ENCODE measurements around the gene PCED1B. TPM values are rescaled to one million over a fixed set of nuclear protein-coding genes. Genes with fewer than 3 reads are reported as not detected.

PCED1B gene
- total and polyA plus RNA-seq, 4 donors, result 0.55 to 3.6 (median 1.9) TPM

GRCh38 chr12:47131011-47131410, 51.6 kb downstream of the PCED1B start:
- no peak for DNase-seq (ENCODE audit: low read depth in 4 of 6, low spot score in 6 of 6)
- H3K27ac ChIP-seq (ENCODE audit: low read depth, low read length), result no peak overlapping the region
- no peak overlapping the region for H3K4me3 ChIP-seq (ENCODE audit: low read depth, low read length)
- H3K27me3 ChIP-seq (ENCODE audit: control insufficient read depth, insufficient read depth, low read length), result no peaks in the 10 kb centered on the region
- H3K4me1 ChIP-seq (ENCODE audit: control insufficient read depth, insufficient read depth, low read length), result no peaks in the 10 kb centered on the region
- H3K9me3 ChIP-seq (ENCODE audit: control insufficient read depth, insufficient read depth, low read length), result no peaks in the 10 kb centered on the region
- H3K36me3 ChIP-seq (ENCODE audit: control insufficient read depth, insufficient read depth, low read length), result no peaks in the 10 kb centered on the region
- WGBS (ENCODE audit: insufficient coverage), result no CpG with 5 or more reads among the region's 5 CpGs

- Histone ChIP-seq H3K9me3 (ENCODE audit: control insufficient read depth, insufficient read depth, low read length) (no peaks in the 10 kb centered on the region), H3K4me3 (ENCODE audit: low read depth, low read length) (no peak overlapping the region), H3K36me3 (ENCODE audit: control insufficient read depth, insufficient read depth, low read length) (no peaks in the 10 kb centered on the region), H3K4me1 (ENCODE audit: control insufficient read depth, insufficient read depth, low read length) (no peaks in the 10 kb centered on the region), H3K27ac (ENCODE audit: low read depth, low read length) (no peak overlapping the region), H3K27me3 (ENCODE audit: control insufficient read depth, insufficient read depth, low read length) (no peaks in the 10 kb centered on the region)
- no peak for DNase-seq (ENCODE audit: low read depth in 4 of 6, low spot score in 6 of 6)
- 100% methylated on average over 1 of the region's 3 CpGs for WGBS (ENCODE audit: insufficient coverage)
These were observed 54.6 kb downstream of the PCED1B start for GRCh38 chr12:47134005-47134404.

GRCh38 chr12:47135578-47135977, 56.2 kb downstream of the PCED1B start:
- Histone ChIP-seq H3K27ac (ENCODE audit: low read depth, low read length) (no peak overlapping the region), H3K36me3 (ENCODE audit: control insufficient read depth, insufficient read depth, low read length) (no peaks in the 10 kb centered on the region), H3K4me3 (ENCODE audit: low read depth, low read length) (no peak overlapping the region), H3K9me3 (ENCODE audit: control insufficient read depth, insufficient read depth, low read length) (no peaks in the 10 kb centered on the region), H3K27me3 (ENCODE audit: control insufficient read depth, insufficient read depth, low read length) (no peaks in the 10 kb centered on the region), H3K4me1 (ENCODE audit: control insufficient read depth, insufficient read depth, low read length) (no peaks in the 10 kb centered on the region)
- no peak for DNase-seq (ENCODE audit: low read depth in 4 of 6, low spot score in 6 of 6)
- WGBS (ENCODE audit: insufficient coverage), result 86% methylated on average over 4 of the region's 7 CpGs

GRCh38 chr12:47139000-47139681, 59.7 kb downstream of the PCED1B start:
- 92% methylated on average over 1 of the region's 2 CpGs for WGBS (ENCODE audit: insufficient coverage)
- Histone ChIP-seq H3K36me3 (ENCODE audit: control insufficient read depth, insufficient read depth, low read length) (no peaks in the 10 kb centered on the region), H3K27me3 (ENCODE audit: control insufficient read depth, insufficient read depth, low read length) (no peaks in the 10 kb centered on the region), H3K9me3 (ENCODE audit: control insufficient read depth, insufficient read depth, low read length) (no peaks in the 10 kb centered on the region), H3K27ac (ENCODE audit: low read depth, low read length) (no peak overlapping the region), H3K4me3 (ENCODE audit: low read depth, low read length) (no peak overlapping the region), H3K4me1 (ENCODE audit: control insufficient read depth, insufficient read depth, low read length) (no peaks in the 10 kb centered on the region)
- DNase-seq (ENCODE audit: low read depth in 4 of 6, low spot score in 6 of 6), result no peak

GRCh38 chr12:47141459-47141858, 62.0 kb downstream of the PCED1B start:
- Histone ChIP-seq H3K27me3 (ENCODE audit: control insufficient read depth, insufficient read depth, low read length) (no peaks in the 10 kb centered on the region), H3K9me3 (ENCODE audit: control insufficient read depth, insufficient read depth, low read length) (no peaks in the 10 kb centered on the region), H3K4me3 (ENCODE audit: low read depth, low read length) (no peak overlapping the region), H3K36me3 (ENCODE audit: control insufficient read depth, insufficient read depth, low read length) (no peaks in the 10 kb centered on the region), H3K27ac (ENCODE audit: low read depth, low read length) (no peak overlapping the region), H3K4me1 (ENCODE audit: control insufficient read depth, insufficient read depth, low read length) (no peaks in the 10 kb centered on the region)
- no peak for DNase-seq (ENCODE audit: low read depth in 4 of 6, low spot score in 6 of 6)

- no CpG with 5 or more reads among the region's 2 CpGs for WGBS (ENCODE audit: insufficient coverage)
- no peaks in the 10 kb centered on the region for H3K9me3 ChIP-seq (ENCODE audit: control insufficient read depth, insufficient read depth, low read length)
- H3K4me3 ChIP-seq (ENCODE audit: low read depth, low read length), result no peak overlapping the region
- no peak for DNase-seq (ENCODE audit: low read depth in 4 of 6, low spot score in 6 of 6)
- H3K36me3 ChIP-seq (ENCODE audit: control insufficient read depth, insufficient read depth, low read length), result no peaks in the 10 kb centered on the region
- H3K27me3 ChIP-seq (ENCODE audit: control insufficient read depth, insufficient read depth, low read length), result no peaks in the 10 kb centered on the region
- H3K4me1 ChIP-seq (ENCODE audit: control insufficient read depth, insufficient read depth, low read length), result no peaks in the 10 kb centered on the region
- no peak overlapping the region for H3K27ac ChIP-seq (ENCODE audit: low read depth, low read length)
These were observed 65.3 kb downstream of the PCED1B start for GRCh38 chr12:47144769-47145168.

GRCh38 chr12:47145188-47145587, 65.8 kb downstream of the PCED1B start:
- Histone ChIP-seq H3K36me3 (ENCODE audit: control insufficient read depth, insufficient read depth, low read length) (no peaks in the 10 kb centered on the region), H3K27ac (ENCODE audit: low read depth, low read length) (no peak overlapping the region), H3K27me3 (ENCODE audit: control insufficient read depth, insufficient read depth, low read length) (no peaks in the 10 kb centered on the region), H3K4me1 (ENCODE audit: control insufficient read depth, insufficient read depth, low read length) (no peaks in the 10 kb centered on the region), H3K4me3 (ENCODE audit: low read depth, low read length) (no peak overlapping the region), H3K9me3 (ENCODE audit: control insufficient read depth, insufficient read depth, low read length) (no peaks in the 10 kb centered on the region)
- DNase-seq (ENCODE audit: low read depth in 4 of 6, low spot score in 6 of 6), result no peak
- 88% methylated on average over 1 of the region's 4 CpGs for WGBS (ENCODE audit: insufficient coverage)

GRCh38 chr12:47147739-47148138, 68.3 kb downstream of the PCED1B start:
- Histone ChIP-seq H3K27me3 (ENCODE audit: control insufficient read depth, insufficient read depth, low read length) (no peaks in the 10 kb centered on the region), H3K4me3 (ENCODE audit: low read depth, low read length) (no peak overlapping the region), H3K27ac (ENCODE audit: low read depth, low read length) (no peak overlapping the region), H3K9me3 (ENCODE audit: control insufficient read depth, insufficient read depth, low read length) (no peaks in the 10 kb centered on the region), H3K4me1 (ENCODE audit: control insufficient read depth, insufficient read depth, low read length) (no peaks in the 10 kb centered on the region), H3K36me3 (ENCODE audit: control insufficient read depth, insufficient read depth, low read length) (no peaks in the 10 kb centered on the region)
- DNase-seq (ENCODE audit: low read depth in 4 of 6, low spot score in 6 of 6), result no peak
- WGBS (ENCODE audit: insufficient coverage), result 100% methylated on average over 1 of the region's 2 CpGs

GRCh38 chr12:47149146-47149545, 69.7 kb downstream of the PCED1B start:
- WGBS (ENCODE audit: insufficient coverage), result 63% methylated on average over 1 of the region's 3 CpGs
- Histone ChIP-seq H3K27me3 (ENCODE audit: control insufficient read depth, insufficient read depth, low read length) (no peaks in the 10 kb centered on the region), H3K4me3 (ENCODE audit: low read depth, low read length) (no peak overlapping the region), H3K36me3 (ENCODE audit: control insufficient read depth, insufficient read depth, low read length) (no peaks in the 10 kb centered on the region), H3K4me1 (ENCODE audit: control insufficient read depth, insufficient read depth, low read length) (no peaks in the 10 kb centered on the region), H3K27ac (ENCODE audit: low read depth, low read length) (no peak overlapping the region), H3K9me3 (ENCODE audit: control insufficient read depth, insufficient read depth, low read length) (no peaks in the 10 kb centered on the region)
- DNase-seq (ENCODE audit: low read depth in 4 of 6, low spot score in 6 of 6), result peak in 1 of 6 donors; percentile 83

- no CpG with 5 or more reads among the region's 1 CpG for WGBS (ENCODE audit: insufficient coverage)
- no peaks in the 10 kb centered on the region for H3K4me1 ChIP-seq (ENCODE audit: control insufficient read depth, insufficient read depth, low read length)
- no peak for DNase-seq (ENCODE audit: low read depth in 4 of 6, low spot score in 6 of 6)
- H3K4me3 ChIP-seq (ENCODE audit: low read depth, low read length), result no peak overlapping the region
- no peaks in the 10 kb centered on the region for H3K27me3 ChIP-seq (ENCODE audit: control insufficient read depth, insufficient read depth, low read length)
- no peaks in the 10 kb centered on the region for H3K9me3 ChIP-seq (ENCODE audit: control insufficient read depth, insufficient read depth, low read length)
- H3K27ac ChIP-seq (ENCODE audit: low read depth, low read length), result no peak overlapping the region
- no peaks in the 10 kb centered on the region for H3K36me3 ChIP-seq (ENCODE audit: control insufficient read depth, insufficient read depth, low read length)
These were observed 72.7 kb downstream of the PCED1B start for GRCh38 chr12:47152095-47152494.
